ENCODE data around the gene SPTBN1. TPM values are rescaled to one million over a fixed set of nuclear protein-coding genes. Genes with fewer than 3 reads are reported as not detected.
"Not testable (repeated sequence)": the region's sequence is repeated elsewhere in the genome, so short reads cannot be mapped to it uniquely, and the experiment has no call there.

The SPTBN1 gene
- total and polyA plus RNA-seq, 9 of the 15 experiments (the other 6 are each of a cell fraction or from before 2014, with no cell fraction given): 8.9 to 66.8 (median 31.4) TPM

DNA sequence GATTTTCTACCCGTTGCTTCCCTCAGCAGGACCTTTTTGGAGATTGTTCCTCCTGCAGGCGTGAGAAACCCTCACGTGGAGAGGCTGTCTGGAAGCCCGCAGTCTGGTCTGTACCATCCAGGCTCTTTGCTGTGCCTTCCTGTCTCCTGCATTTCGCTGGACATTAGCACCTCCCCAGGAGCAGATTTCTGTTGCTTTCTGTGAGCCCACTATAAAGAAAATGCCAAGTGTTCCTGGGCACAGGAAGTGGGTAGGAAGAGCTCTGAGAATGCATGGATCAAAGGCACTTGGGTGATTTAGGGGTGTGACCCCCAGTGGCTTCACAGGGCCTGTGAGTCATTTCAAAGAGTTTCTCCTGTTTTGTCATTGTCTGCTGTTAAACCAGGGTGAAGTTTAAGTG, 27.3 kb downstream of the SPTBN1 start:
- Histone ChIP-seq H3K27ac (ENCODE audit: extremely low read depth, low read depth, low read length) (no peak overlapping the region), H4K20me1 (replicated peaks; ENCODE audit: control insufficient read depth, insufficient read depth, low read length) (no peaks in the 10 kb centered on the region), H3K4me2 (ENCODE audit: insufficient read depth, low read length) (no peak overlapping the region), H3K79me2 (ENCODE audit: control insufficient read depth, insufficient read depth, low read length) (no peaks in the 10 kb centered on the region), H3K27me3 (ENCODE audit: control insufficient read depth in 2 of 2, insufficient read depth in 2 of 2, low read length in 2 of 2) (no peaks in the 10 kb centered on the region), H3K9ac (ENCODE audit: insufficient read depth in 1 of 2, low read depth in 2 of 2, low read length in 2 of 2) (no peak overlapping the region), H3K4me3 (no peak overlapping the region), H3K9me1 (ENCODE audit: control insufficient read depth, insufficient read depth, low read length) (no peaks in the 10 kb centered on the region), H2AFZ (ENCODE audit: low read depth, low read length) (peak overlapping the region; percentile 22; the same call in 1 of the 2 replicates), H3K4me1 (replicated peaks in 1 of 2; ENCODE audit: control insufficient read depth in 2 of 2, insufficient read depth in 2 of 2, low read length in 2 of 2) (no peaks in the 10 kb centered on the region; a peak in 1 of 5 replicates), H3K9me3 (replicated peaks; ENCODE audit: control insufficient read depth, insufficient read depth, low read depth, low read length) (no peaks in the 10 kb centered on the region), H3K36me3 (ENCODE audit: control insufficient read depth, insufficient read depth, low read length) (no peaks in the 10 kb centered on the region)
- CTCF ChIA-PET (ENCODE audit: low intra/inter-chr PET ratio): no interaction called here
- BruUV-seq (replicated peaks): no TSS peak
- POLR2A ChIA-PET: no interaction called here
- no peak for ATAC-seq
- in situ Hi-C loops (cut with MboI) (no loop called here), intact Hi-C loops (cut with micrococcal nuclease) (no loop called here)
- WGBS (ENCODE audit: insufficient coverage, low coverage, missing lambda C conversion rate): 4% methylated on average over 5 of the region's 5 CpGs
- FAIRE-seq: no peak
- no peak for DNase-seq (ENCODE audit: extremely low read depth in 1 of 4, low spot score in 3 of 4)
- no peak for TF ChIP-seq CAMTA2 (CRISPR knock-in tag; conservative IDR thresholded peaks at IDR 0.05)
- no peak for TF ChIP-seq STAT5B (CRISPR knock-in tag; IDR thresholded peaks at IDR 0.05)
- TF ChIP-seq, protein P1, sequence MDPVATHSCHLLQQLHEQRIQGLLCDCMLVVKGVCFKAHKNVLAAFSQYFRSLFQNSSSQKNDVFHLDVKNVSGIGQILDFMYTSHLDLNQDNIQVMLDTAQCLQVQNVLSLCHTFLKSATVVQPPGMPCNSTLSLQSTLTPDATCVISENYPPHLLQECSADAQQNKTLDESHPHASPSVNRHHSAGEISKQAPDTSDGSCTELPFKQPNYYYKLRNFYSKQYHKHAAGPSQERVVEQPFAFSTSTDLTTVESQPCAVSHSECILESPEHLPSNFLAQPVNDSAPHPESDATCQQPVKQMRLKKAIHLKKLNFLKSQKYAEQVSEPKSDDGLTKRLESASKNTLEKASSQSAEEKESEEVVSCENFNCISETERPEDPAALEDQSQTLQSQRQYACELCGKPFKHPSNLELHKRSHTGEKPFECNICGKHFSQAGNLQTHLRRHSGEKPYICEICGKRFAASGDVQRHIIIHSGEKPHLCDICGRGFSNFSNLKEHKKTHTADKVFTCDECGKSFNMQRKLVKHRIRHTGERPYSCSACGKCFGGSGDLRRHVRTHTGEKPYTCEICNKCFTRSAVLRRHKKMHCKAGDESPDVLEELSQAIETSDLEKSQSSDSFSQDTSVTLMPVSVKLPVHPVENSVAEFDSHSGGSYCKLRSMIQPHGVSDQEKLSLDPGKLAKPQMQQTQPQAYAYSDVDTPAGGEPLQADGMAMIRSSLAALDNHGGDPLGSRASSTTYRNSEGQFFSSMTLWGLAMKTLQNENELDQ (CRISPR knock-in tag; IDR thresholded peaks at IDR 0.05; ENCODE audit: borderline replicate concordance): no peak
- no peak for TF ChIP-seq TEAD2 (tag; IDR thresholded peaks at IDR 0.05)
- TF ChIP-seq, protein P2, sequence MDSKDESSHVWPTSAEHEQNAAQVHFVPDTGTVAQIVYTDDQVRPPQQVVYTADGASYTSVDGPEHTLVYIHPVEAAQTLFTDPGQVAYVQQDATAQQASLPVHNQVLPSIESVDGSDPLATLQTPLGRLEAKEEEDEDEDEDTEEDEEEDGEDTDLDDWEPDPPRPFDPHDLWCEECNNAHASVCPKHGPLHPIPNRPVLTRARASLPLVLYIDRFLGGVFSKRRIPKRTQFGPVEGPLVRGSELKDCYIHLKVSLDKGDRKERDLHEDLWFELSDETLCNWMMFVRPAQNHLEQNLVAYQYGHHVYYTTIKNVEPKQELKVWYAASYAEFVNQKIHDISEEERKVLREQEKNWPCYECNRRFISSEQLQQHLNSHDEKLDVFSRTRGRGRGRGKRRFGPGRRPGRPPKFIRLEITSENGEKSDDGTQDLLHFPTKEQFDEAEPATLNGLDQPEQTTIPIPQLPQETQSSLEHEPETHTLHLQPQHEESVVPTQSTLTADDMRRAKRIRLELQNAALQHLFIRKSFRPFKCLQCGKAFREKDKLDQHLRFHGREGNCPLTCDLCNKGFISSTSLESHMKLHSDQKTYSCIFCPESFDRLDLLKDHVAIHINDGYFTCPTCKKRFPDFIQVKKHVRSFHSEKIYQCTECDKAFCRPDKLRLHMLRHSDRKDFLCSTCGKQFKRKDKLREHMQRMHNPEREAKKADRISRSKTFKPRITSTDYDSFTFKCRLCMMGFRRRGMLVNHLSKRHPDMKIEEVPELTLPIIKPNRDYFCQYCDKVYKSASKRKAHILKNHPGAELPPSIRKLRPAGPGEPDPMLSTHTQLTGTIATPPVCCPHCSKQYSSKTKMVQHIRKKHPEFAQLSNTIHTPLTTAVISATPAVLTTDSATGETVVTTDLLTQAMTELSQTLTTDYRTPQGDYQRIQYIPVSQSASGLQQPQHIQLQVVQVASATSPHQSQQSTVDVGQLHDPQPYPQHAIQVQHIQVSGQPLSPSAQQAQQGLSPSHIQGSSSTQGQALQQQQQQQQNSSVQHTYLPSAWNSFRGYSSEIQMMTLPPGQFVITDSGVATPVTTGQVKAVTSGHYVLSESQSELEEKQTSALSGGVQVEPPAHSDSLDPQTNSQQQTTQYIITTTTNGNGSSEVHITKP (IDR thresholded peaks at IDR 0.05; ENCODE audit: partially characterized antibody): peak; percentile 30
- TF ChIP-seq, protein P3, sequence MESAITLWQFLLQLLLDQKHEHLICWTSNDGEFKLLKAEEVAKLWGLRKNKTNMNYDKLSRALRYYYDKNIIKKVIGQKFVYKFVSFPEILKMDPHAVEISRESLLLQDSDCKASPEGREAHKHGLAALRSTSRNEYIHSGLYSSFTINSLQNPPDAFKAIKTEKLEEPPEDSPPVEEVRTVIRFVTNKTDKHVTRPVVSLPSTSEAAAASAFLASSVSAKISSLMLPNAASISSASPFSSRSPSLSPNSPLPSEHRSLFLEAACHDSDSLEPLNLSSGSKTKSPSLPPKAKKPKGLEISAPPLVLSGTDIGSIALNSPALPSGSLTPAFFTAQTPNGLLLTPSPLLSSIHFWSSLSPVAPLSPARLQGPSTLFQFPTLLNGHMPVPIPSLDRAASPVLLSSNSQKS (CRISPR knock-in tag; IDR thresholded peaks at IDR 0.05): no peak
- TF ChIP-seq ESRRA (IDR thresholded peaks at IDR 0.05; ENCODE audit: borderline replicate concordance, low read depth): no peak
- peak; percentile 19; the same call in 1 of the 2 replicates for TF ChIP-seq FOSL1 (tag; conservative IDR thresholded peaks at IDR 0.05)

DNA sequence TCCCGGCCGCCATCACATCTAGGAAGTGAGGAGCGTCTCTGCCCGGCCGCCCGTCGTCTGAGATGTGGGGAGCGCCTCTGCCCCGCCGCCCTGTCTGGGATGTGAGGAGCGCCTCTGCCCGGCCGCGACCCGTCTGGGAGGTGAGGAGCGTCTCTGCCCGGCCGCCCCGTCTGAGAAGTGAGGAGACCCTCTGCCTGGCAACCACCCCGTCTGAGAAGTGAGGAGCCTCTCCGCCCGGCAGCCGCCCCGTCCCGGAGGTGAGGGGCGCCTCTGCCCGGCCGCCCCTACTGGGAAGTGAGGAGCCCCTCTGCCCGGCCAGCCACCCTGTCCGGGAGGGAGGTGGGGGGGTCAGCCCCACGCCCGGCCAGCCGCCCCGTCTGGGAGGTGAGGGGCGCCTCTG, 29.6 kb downstream of the SPTBN1 start:
- intact Hi-C loops (cut with micrococcal nuclease); ATAC-seq; FAIRE-seq; in situ Hi-C loops (cut with MboI); H3K27me3 ChIP-seq (ENCODE audit: control insufficient read depth in 2 of 2, insufficient read depth in 2 of 2, low read length in 2 of 2); H3K27ac ChIP-seq (ENCODE audit: extremely low read depth, low read depth, low read length); DNase-seq (ENCODE audit: extremely low read depth in 1 of 4, low spot score in 3 of 4); H4K20me1 ChIP-seq (replicated peaks; ENCODE audit: control insufficient read depth, insufficient read depth, low read length); CTCF ChIA-PET (ENCODE audit: low intra/inter-chr PET ratio); H3K9ac ChIP-seq (ENCODE audit: insufficient read depth in 1 of 2, low read depth in 2 of 2, low read length in 2 of 2); POLR2A ChIA-PET; H3K9me1 ChIP-seq (ENCODE audit: control insufficient read depth, insufficient read depth, low read length); H3K9me3 ChIP-seq (replicated peaks; ENCODE audit: control insufficient read depth, insufficient read depth, low read depth, low read length); H3K4me2 ChIP-seq (ENCODE audit: insufficient read depth, low read length); H3K4me1 ChIP-seq (replicated peaks in 1 of 2; ENCODE audit: control insufficient read depth in 2 of 2, insufficient read depth in 2 of 2, low read length in 2 of 2); H3K4me3 ChIP-seq; BruUV-seq (replicated peaks); H3K36me3 ChIP-seq (ENCODE audit: control insufficient read depth, insufficient read depth, low read length); H2AFZ ChIP-seq (ENCODE audit: low read depth, low read length); H3K79me2 ChIP-seq (ENCODE audit: control insufficient read depth, insufficient read depth, low read length): not testable (repeated sequence)
- 78% methylated on average over 8 of the region's 35 CpGs for WGBS (ENCODE audit: insufficient coverage, low coverage, missing lambda C conversion rate)

Data from K562 (cell line).